ENCODE data around the gene DIPK1C.
A peak's percentile ranks its signal among the peaks of the same experiment; 100 is the strongest.

Gene DIPK1C

GRCh38 chr18:74416124-74416523, 41.0 kb downstream of the DIPK1C start:
- Mint-ChIP-seq H3K4me3 (no peak overlapping the region), H3K27me3 (peaks cover 43 to 82% of the 10 kb centered on the region in 2 donors), H3K4me1 (ENCODE audit: low read depth in 2 of 2) (no peaks in the 10 kb centered on the region), H3K27ac (no peak overlapping the region), H3K36me3 (ENCODE audit: insufficient read depth) (no peaks in the 10 kb centered on the region), H3K9me3 (no peaks in the 10 kb centered on the region)
- DNase-seq (no peak), ATAC-seq (replicated peaks) (no peak)

- DNase-seq, result no peak
- no peaks in the 10 kb centered on the region for H3K36me3 Mint-ChIP-seq (ENCODE audit: insufficient read depth)
- peaks cover 43 to 82% of the 10 kb centered on the region in 2 donors for H3K27me3 Mint-ChIP-seq
- no peak overlapping the region for H3K27ac Mint-ChIP-seq
- H3K9me3 Mint-ChIP-seq, result no peaks in the 10 kb centered on the region
- ATAC-seq (replicated peaks), result no peak
- H3K4me1 Mint-ChIP-seq (ENCODE audit: low read depth in 2 of 2), result no peaks in the 10 kb centered on the region
- H3K4me3 Mint-ChIP-seq, result no peak overlapping the region
These were observed 42.1 kb downstream of the DIPK1C start for GRCh38 chr18:74414953-74415515.

GRCh38 chr18:74413836-74414235, 43.3 kb downstream of the DIPK1C start:
- DNase-seq, result no peak
- Mint-ChIP-seq H3K4me3 (no peak overlapping the region), H3K27me3 (peaks cover 33 to 71% of the 10 kb centered on the region in 2 donors), H3K4me1 (ENCODE audit: low read depth in 2 of 2) (peaks cover 0 to 1% of the 10 kb centered on the region in 2 donors), H3K9me3 (no peaks in the 10 kb centered on the region), H3K36me3 (ENCODE audit: insufficient read depth) (no peaks in the 10 kb centered on the region), H3K27ac (no peak overlapping the region)
- no peak for ATAC-seq (replicated peaks)

GRCh38 chr18:74412116-74412880, 44.8 kb downstream of the DIPK1C start:
- ATAC-seq (replicated peaks) (no peak), DNase-seq (no peak)
- peaks cover 12 to 13% of the 10 kb centered on the region in 2 donors for H3K4me1 Mint-ChIP-seq (ENCODE audit: low read depth in 2 of 2)
- H3K4me3 Mint-ChIP-seq, result no peak overlapping the region
- H3K36me3 Mint-ChIP-seq (ENCODE audit: insufficient read depth), result no peaks in the 10 kb centered on the region
- no peak overlapping the region for H3K27ac Mint-ChIP-seq
- peaks cover 32 to 59% of the 10 kb centered on the region in 2 donors for H3K27me3 Mint-ChIP-seq
- H3K9me3 Mint-ChIP-seq, result no peaks in the 10 kb centered on the region

GRCh38 chr18:74411475-74411874, 45.6 kb downstream of the DIPK1C start:
- H3K4me1 Mint-ChIP-seq (ENCODE audit: low read depth in 2 of 2), result peaks cover 12 to 13% of the 10 kb centered on the region in 2 donors
- DNase-seq (no peak), ATAC-seq (replicated peaks) (no peak)
- no peak overlapping the region for H3K4me3 Mint-ChIP-seq
- no peaks in the 10 kb centered on the region for H3K36me3 Mint-ChIP-seq (ENCODE audit: insufficient read depth)
- H3K9me3 Mint-ChIP-seq, result no peaks in the 10 kb centered on the region
- peaks cover 26 to 51% of the 10 kb centered on the region in 2 donors for H3K27me3 Mint-ChIP-seq
- no peak overlapping the region for H3K27ac Mint-ChIP-seq

GRCh38 chr18:74410441-74410992, 46.6 kb downstream of the DIPK1C start:
- Mint-ChIP-seq H3K27ac (no peak overlapping the region), H3K36me3 (ENCODE audit: insufficient read depth) (no peaks in the 10 kb centered on the region), H3K4me1 (ENCODE audit: low read depth in 2 of 2) (peaks cover 12 to 13% of the 10 kb centered on the region in 2 donors), H3K9me3 (no peaks in the 10 kb centered on the region), H3K27me3 (peaks cover 26 to 51% of the 10 kb centered on the region in 2 donors), H3K4me3 (no peak overlapping the region)
- ATAC-seq (replicated peaks) (no peak), DNase-seq (no peak)

- H3K4me1 Mint-ChIP-seq (ENCODE audit: low read depth in 2 of 2), result peaks cover 12 to 13% of the 10 kb centered on the region in 2 donors
- peak overlapping the region; percentile 47 to 65 for H3K4me3 Mint-ChIP-seq
- no peak for DNase-seq
- H3K27ac Mint-ChIP-seq, result peak overlapping the region; percentile 75 to 87
- H3K36me3 Mint-ChIP-seq (ENCODE audit: insufficient read depth), result no peaks in the 10 kb centered on the region
- peaks cover 26 to 29% of the 10 kb centered on the region in 2 donors for H3K27me3 Mint-ChIP-seq
- no peak for ATAC-seq (replicated peaks)
- H3K9me3 Mint-ChIP-seq, result no peaks in the 10 kb centered on the region
These were observed 49.2 kb downstream of the DIPK1C start for GRCh38 chr18:74407888-74408287.

- no peak overlapping the region for H3K4me3 Mint-ChIP-seq
- H3K27ac Mint-ChIP-seq, result no peak overlapping the region
- H3K36me3 Mint-ChIP-seq (ENCODE audit: insufficient read depth), result no peaks in the 10 kb centered on the region
- ATAC-seq (replicated peaks) (no peak), DNase-seq (no peak)
- peaks cover 9 to 14% of the 10 kb centered on the region in 2 donors for H3K27me3 Mint-ChIP-seq
- H3K4me1 Mint-ChIP-seq (ENCODE audit: low read depth in 2 of 2), result peaks cover 7 to 9% of the 10 kb centered on the region in 2 donors
- H3K9me3 Mint-ChIP-seq, result no peaks in the 10 kb centered on the region
These were observed 54.2 kb downstream of the DIPK1C start for GRCh38 chr18:74402806-74403433.

- Mint-ChIP-seq H3K36me3 (ENCODE audit: insufficient read depth) (no peaks in the 10 kb centered on the region), H3K4me3 (no peak overlapping the region), H3K9me3 (no peaks in the 10 kb centered on the region), H3K4me1 (ENCODE audit: low read depth in 2 of 2) (peaks cover 0 to 5% of the 10 kb centered on the region in 2 donors), H3K27ac (no peak overlapping the region), H3K27me3 (peaks cover 9 to 24% of the 10 kb centered on the region in 2 donors)
- DNase-seq, result no peak
- no peak for ATAC-seq (replicated peaks)
These were observed 56.3 kb downstream of the DIPK1C start for GRCh38 chr18:74400813-74401212.

GRCh38 chr18:74399091-74399887, 57.8 kb downstream of the DIPK1C start:
- H3K4me1 Mint-ChIP-seq (ENCODE audit: low read depth in 2 of 2), result peaks cover 0 to 5% of the 10 kb centered on the region in 2 donors
- H3K9me3 Mint-ChIP-seq, result no peaks in the 10 kb centered on the region
- no peak overlapping the region for H3K27ac Mint-ChIP-seq
- DNase-seq (no peak), ATAC-seq (replicated peaks) (no peak)
- H3K36me3 Mint-ChIP-seq (ENCODE audit: insufficient read depth), result no peaks in the 10 kb centered on the region
- H3K4me3 Mint-ChIP-seq, result no peak overlapping the region
- peaks cover 19 to 37% of the 10 kb centered on the region in 2 donors for H3K27me3 Mint-ChIP-seq

- Mint-ChIP-seq H3K27me3 (peaks cover 32 to 49% of the 10 kb centered on the region in 2 donors), H3K27ac (no peak overlapping the region), H3K4me1 (ENCODE audit: low read depth in 2 of 2) (peaks cover 0 to 5% of the 10 kb centered on the region in 2 donors), H3K36me3 (ENCODE audit: insufficient read depth) (no peaks in the 10 kb centered on the region), H3K4me3 (no peak overlapping the region), H3K9me3 (no peaks in the 10 kb centered on the region)
- DNase-seq (no peak), ATAC-seq (replicated peaks) (no peak)
These were observed 59.5 kb downstream of the DIPK1C start for GRCh38 chr18:74397572-74397971.

GRCh38 chr18:74396171-74397169, 60.6 kb downstream of the DIPK1C start:
- no peak overlapping the region for H3K27ac Mint-ChIP-seq
- peaks cover 0 to 5% of the 10 kb centered on the region in 2 donors for H3K4me1 Mint-ChIP-seq (ENCODE audit: low read depth in 2 of 2)
- no peak overlapping the region for H3K4me3 Mint-ChIP-seq
- DNase-seq (no peak), ATAC-seq (replicated peaks) (no peak)
- H3K27me3 Mint-ChIP-seq, result peaks cover 36 to 51% of the 10 kb centered on the region in 2 donors
- H3K36me3 Mint-ChIP-seq (ENCODE audit: insufficient read depth), result no peaks in the 10 kb centered on the region
- no peaks in the 10 kb centered on the region for H3K9me3 Mint-ChIP-seq
